Heart left ventricle (tissue), 16 donors: ENCODE data around the gene NTRK3. TPM values are rescaled to one million over a fixed set of nuclear protein-coding genes. Genes with fewer than 3 reads are reported as not detected.

ENCODE experiments used
- ATAC-seq, 4 donors: fragments of 200-7000 bp; cut with Tn5 transposase; one replicate each; pipeline ENCODE4 v1.9.1; 2020 to 2022; ENCODE audit warnings: moderate library complexity in 4 of 4, mild to moderate bottlenecking in 3 of 4, moderate number of reproducible peaks in 1 of 4
- DNase-seq, 5 donors: peaks; one replicate each; pipeline ENCODE4 v3.0.0-alpha.2; 2020
- H3K27ac ChIP-seq, 12 donors: fragments of 200-600 bp; sonication (generic) in 4 of 12; one replicate each; pipeline versions ENCODE4 v1.5.0 to v1.8.0; 2016 to 2022; ENCODE audit warnings: mild to moderate bottlenecking in 2 of 12
- H3K27me3 ChIP-seq, 9 donors: fragments of 200-600 bp; sonication (generic) in 2 of 9; one replicate each; pipeline versions ENCODE4 v1.5.1 to v1.8.0; 2016 to 2022; ENCODE audit warnings: mild to moderate bottlenecking in 3 of 9
- H3K36me3 ChIP-seq, 9 donors: fragments of 200-600 bp; sonication (generic) in 2 of 9; one replicate each; pipeline versions ENCODE4 v1.5.0 to v1.8.0; 2018 to 2022; ENCODE audit warnings: mild to moderate bottlenecking in 2 of 9
- H3K4me1 ChIP-seq, 12 donors: fragments of 200-600 bp; sonication (generic) in 4 of 12; one replicate each; pipeline versions ENCODE4 v1.5.0 to v1.8.0; 2016 to 2022; ENCODE audit warnings: mild to moderate bottlenecking in 3 of 12
- H3K4me3 ChIP-seq, 12 donors: fragments of 200-600 bp; sonication (generic) in 4 of 12; one replicate each; pipeline versions ENCODE4 v1.5.0 to v1.8.0; 2017 to 2022; ENCODE audit warnings: mild to moderate bottlenecking in 9 of 12, moderate library complexity in 4 of 12
- H3K9me3 ChIP-seq, 12 donors: fragments of 200-600 bp; sonication (generic) in 4 of 12; one replicate each; pipeline versions ENCODE4 v1.5.0 to v1.8.0; 2016 to 2022; ENCODE audit warnings: mild to moderate bottlenecking in 1 of 12
- POLR2A ChIP-seq, 2 donors: fragments of 450-650 bp; IDR thresholded peaks; one replicate each; pipeline ENCODE4 v1.6.1; 2017; ENCODE audit warnings: antibody characterized with exemption in 2 of 2, mild to moderate bottlenecking in 2 of 2, moderate library complexity in 2 of 2
- WGBS, 4 donors: extraction: QIAGEN DNeasy Blood & Tissue Kit in 2 of 4; methylation state at CpG; one replicate each; pipeline versions ENCODE4 v1.1.5 to v1.1.7; 2013 to 2018; 5-methylcytosine and 5-hydroxymethylcytosine counted together
- intact Hi-C, 10 donors: fragments of 100-400 bp; cut with DNase I; formaldehyde crosslinking; loops; one replicate each; pipeline versions ENCODE4 v1.11.1 to v1.14.2; 2022
- polyA plus RNA-seq, 2 donors: library from polyadenylated mRNA; stranded (reverse); fragments of 200-250 nt; gene quantifications; one replicate each; pipeline ENCODE4 v1.2.3, GENCODE V29; 2013
- total RNA-seq, 9 donors: library from RNA; depleted of rRNA in 2 of 9; stranded (reverse); fragments of >200 nt in 2 of 9; fragmentation: NEBNext Ultra II Directional in 3 of 9; extraction: Animal tissue kit (Norgen Biotek cat#: 25700) in 3 of 9; gene quantifications; one replicate each; pipeline versions ENCODE4 v1.1.0 to v1.2.4, GENCODE V29; 2016 to 2023
- TF ChIP-seq, protein P1 (sequence below), 12 donors: fragments of 200-600 bp; sonication (generic) in 4 of 12; IDR thresholded peaks; one replicate each; pipeline versions ENCODE4 v1.5.0 to v1.8.0; 2018 to 2022; ENCODE audit warnings: antibody characterized with exemption in 12 of 12, mild to moderate bottlenecking in 5 of 12
- donor health status: ischemic (EF 13 %, LVEDD 7.1; RV severe dilation, severe dysfunction).
- donor health status: healthy with polysubstance abuse.
- donor health status: DM: no; HTN: yes; CAD: no.
- donor health status: DM: no; HTN: no; CAD: no.
- donor health status: ischemic (EF 25% LVEDD 6.9; RV normal size, moderate dysfunction).
- donor health status: ischemic (EF 25% LVEDD 5.7; RV mildly dilated, moderate dysfunction).
- donor health status: healthy.
- donor health status: DM: yes; HTN: yes; CAD: no.
- donor health status: ischemic (EF 35%, LVEDD 5.7; RV mildly dilated, moderate dysfunction).
- donor health status: nonischemic (EF 11% LVEDD 7.7; RV severe dilation, severe dysfunction).
- donor health status: DM: yes; HTN: yes; CAD: no.
- donor health status: PGD.
- donor health status: ischemic (EF 29% LVEDD 5.4; RV normal size, mild dysfunction).
- donor health status: nonischemic (EF 23%, LVEDD 6.1; RV moderate dilation, normal function).

Gene NTRK3
- total and polyA plus RNA-seq, 11 donors = 0.53 to 6.8 (median 2.0) TPM

DNA sequence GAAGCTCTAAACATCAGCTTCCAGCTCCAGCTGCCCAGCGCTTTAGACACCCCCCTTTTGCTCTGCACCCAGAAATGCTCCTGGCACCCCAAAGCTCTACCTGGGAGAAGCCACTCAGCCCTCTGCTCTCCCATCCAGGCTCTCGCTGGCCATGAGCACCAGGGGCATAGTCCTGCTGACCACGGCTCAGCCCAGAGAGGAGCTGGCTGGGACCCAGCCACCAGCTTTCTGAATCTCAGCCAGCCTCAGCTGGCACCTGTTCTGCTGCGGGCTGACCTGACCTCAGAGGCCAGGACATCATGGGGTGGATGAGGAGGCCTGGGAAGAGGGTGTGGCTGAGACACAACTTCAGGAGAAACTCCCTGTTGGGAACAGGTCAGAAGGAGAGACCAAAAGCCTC lies 8.6 kb downstream of the NTRK3 start:
- Histone ChIP-seq H3K4me3 (no peak overlapping the region), H3K9me3 (no peaks in the 10 kb centered on the region), H3K27ac (no peak overlapping the region), H3K27me3 (peaks cover 0 to 16% (median 1%) of the 10 kb centered on the region in 9 donors), H3K4me1 (peaks cover 0 to 23% (median 4%) of the 10 kb centered on the region in 12 donors), H3K36me3 (no peaks in the 10 kb centered on the region)
- DNase-seq (peak in 1 of 5 donors; percentile 48), ATAC-seq (peak in 3 of 4 donors; percentile 38 to 59 (median 51))
- WGBS, 4 donors = 49 to 60% (median 54%) methylated on average over 4 of the region's 4 CpGs
- intact Hi-C loops = loop anchor here in 8 of 10 donors (5.0 to 10.0 kb wide), 9 partner anchors 199 to 1623 kb away; no protein-coding TSS in a partner anchor
- TF ChIP-seq, protein P1, sequence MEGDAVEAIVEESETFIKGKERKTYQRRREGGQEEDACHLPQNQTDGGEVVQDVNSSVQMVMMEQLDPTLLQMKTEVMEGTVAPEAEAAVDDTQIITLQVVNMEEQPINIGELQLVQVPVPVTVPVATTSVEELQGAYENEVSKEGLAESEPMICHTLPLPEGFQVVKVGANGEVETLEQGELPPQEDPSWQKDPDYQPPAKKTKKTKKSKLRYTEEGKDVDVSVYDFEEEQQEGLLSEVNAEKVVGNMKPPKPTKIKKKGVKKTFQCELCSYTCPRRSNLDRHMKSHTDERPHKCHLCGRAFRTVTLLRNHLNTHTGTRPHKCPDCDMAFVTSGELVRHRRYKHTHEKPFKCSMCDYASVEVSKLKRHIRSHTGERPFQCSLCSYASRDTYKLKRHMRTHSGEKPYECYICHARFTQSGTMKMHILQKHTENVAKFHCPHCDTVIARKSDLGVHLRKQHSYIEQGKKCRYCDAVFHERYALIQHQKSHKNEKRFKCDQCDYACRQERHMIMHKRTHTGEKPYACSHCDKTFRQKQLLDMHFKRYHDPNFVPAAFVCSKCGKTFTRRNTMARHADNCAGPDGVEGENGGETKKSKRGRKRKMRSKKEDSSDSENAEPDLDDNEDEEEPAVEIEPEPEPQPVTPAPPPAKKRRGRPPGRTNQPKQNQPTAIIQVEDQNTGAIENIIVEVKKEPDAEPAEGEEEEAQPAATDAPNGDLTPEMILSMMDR (IDR thresholded peaks at IDR 0.05) = no peak
- TF ChIP-seq POLR2A (IDR thresholded peaks at IDR 0.05) = no peak

DNA sequence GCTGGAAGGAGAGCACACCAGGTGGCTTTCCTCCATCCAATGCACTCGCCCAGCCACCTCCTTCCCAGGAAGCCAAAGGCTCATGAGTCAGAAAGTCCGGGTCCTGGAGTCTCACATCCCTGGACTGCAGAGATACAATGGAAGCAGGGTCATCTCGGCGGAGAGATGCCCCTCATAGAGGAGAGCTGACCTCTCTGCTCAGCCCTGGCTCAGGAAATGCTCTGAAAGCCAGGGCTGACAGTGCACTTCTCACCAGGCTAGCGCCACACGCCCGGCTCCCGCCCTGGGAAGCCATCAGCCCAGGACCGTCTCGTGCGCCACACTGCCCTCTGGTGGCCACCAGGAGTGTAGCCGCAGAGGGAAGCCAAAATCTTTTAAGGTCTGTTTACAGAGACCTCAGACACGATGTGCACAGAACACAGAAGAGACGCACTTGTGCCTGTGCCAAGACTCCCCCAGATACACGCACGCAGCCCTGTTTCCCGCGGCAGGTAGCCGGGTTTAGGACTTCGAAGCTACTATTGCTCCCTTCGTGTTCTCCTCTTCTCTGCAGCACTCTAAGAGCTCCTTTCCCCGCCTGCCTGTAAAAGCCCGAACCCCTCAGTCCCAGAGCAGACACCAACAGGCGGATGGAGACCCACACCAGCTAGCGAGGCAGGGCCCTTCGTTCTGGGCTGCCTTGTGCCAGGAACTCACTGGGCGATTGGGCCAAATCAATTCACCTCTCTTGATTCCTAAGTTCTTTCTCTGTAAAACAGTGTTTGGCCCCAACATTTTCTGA lies 9.7 kb downstream of the NTRK3 start:
- ATAC-seq (peak; percentile 44 to 89 (median 82)), DNase-seq (peak; percentile 56 to 87 (median 76))
- TF ChIP-seq, protein P1 (IDR thresholded peaks at IDR 0.05) = peak; percentile 93 to 99 (median 96)
- TF ChIP-seq POLR2A (IDR thresholded peaks at IDR 0.05) = no peak
- Histone ChIP-seq H3K27me3 (peaks cover 0 to 6% (median 0%) of the 10 kb centered on the region in 9 donors), H3K36me3 (no peaks in the 10 kb centered on the region), H3K27ac (no peak overlapping the region), H3K9me3 (no peaks in the 10 kb centered on the region), H3K4me1 (peaks cover 0 to 23% (median 4%) of the 10 kb centered on the region in 12 donors), H3K4me3 (peak overlapping the region in 3 of 12 donors; percentile 17 to 25 (median 23))
- WGBS, 4 donors = 14 to 30% (median 17%) methylated on average over 14 to 27 of the region's 27 CpGs
- intact Hi-C loops = loop anchor here in 8 of 10 donors (5.0 to 10.0 kb wide), 9 partner anchors 200 to 1622 kb away; no protein-coding TSS in a partner anchor

DNA sequence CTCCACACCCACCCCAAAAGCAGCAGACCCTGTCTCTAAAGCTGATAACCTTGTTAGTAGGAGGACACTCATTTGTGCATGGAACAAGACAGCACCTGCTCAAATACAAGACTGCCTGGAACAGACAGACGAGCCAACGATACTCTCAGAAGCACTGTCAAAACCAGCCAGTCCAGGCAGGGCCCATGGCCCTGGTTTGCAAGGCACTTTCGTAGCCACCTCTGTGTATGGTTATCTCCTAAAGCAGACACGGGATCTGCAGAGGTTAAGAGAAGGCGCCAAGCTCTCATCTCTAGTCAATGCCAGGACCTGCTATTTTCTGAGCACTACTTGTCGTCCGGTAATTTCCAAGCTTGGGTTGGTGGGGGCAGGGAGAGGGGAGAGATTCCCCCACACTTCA lies 10.5 kb downstream of the NTRK3 start:
- no peak overlapping the region for H3K4me3 ChIP-seq
- H3K4me1 ChIP-seq = peaks cover 0 to 23% (median 4%) of the 10 kb centered on the region in 12 donors

More for the DNA sequence above, 10.5 kb downstream of the NTRK3 start:
- intact Hi-C loops = loop anchor here in 8 of 10 donors (5.0 to 10.0 kb wide), 9 partner anchors 201 to 1621 kb away; no protein-coding TSS in a partner anchor
- DNase-seq = no peak
- Histone ChIP-seq H3K27ac (no peak overlapping the region), H3K27me3 (peaks cover 0 to 3% (median 0%) of the 10 kb centered on the region in 9 donors), H3K9me3 (no peaks in the 10 kb centered on the region), H3K36me3 (no peaks in the 10 kb centered on the region)
- TF ChIP-seq, protein P1 (IDR thresholded peaks at IDR 0.05) = no peak
- TF ChIP-seq POLR2A (IDR thresholded peaks at IDR 0.05) = no peak
- no peak for ATAC-seq
- 47 to 56% (median 49%) methylated on average over 7 of the region's 7 CpGs for WGBS, 4 donors
